ELF-1 (cell line): ENCODE data around the gene RGMA.
"Not testable (repeated sequence)": the region's sequence is repeated elsewhere in the genome, so short reads cannot be mapped to it uniquely, and the experiment has no call there.

Experiments
- DNase-seq: peaks from one replicate; pipeline ENCODE4 v3.0.0-alpha.2; 2016; ENCODE audit warnings: low read depth, low spot score

RGMA gene

DNA sequence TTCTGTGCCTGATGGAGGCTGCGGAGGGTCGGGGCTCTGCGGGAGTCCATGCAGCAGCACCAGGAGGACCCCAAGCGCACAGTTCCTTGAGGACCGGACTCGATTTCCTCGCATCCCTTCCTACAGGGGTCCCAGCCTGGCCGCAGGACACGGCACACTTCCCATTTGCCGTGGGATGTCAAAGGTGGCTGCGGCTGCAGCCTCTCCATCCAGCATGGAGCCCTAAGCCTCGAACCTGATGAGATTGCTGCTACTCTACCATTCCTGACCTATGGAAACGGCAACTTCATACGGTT lies 40.6 kb downstream of the RGMA start:
- no peak for DNase-seq

DNA sequence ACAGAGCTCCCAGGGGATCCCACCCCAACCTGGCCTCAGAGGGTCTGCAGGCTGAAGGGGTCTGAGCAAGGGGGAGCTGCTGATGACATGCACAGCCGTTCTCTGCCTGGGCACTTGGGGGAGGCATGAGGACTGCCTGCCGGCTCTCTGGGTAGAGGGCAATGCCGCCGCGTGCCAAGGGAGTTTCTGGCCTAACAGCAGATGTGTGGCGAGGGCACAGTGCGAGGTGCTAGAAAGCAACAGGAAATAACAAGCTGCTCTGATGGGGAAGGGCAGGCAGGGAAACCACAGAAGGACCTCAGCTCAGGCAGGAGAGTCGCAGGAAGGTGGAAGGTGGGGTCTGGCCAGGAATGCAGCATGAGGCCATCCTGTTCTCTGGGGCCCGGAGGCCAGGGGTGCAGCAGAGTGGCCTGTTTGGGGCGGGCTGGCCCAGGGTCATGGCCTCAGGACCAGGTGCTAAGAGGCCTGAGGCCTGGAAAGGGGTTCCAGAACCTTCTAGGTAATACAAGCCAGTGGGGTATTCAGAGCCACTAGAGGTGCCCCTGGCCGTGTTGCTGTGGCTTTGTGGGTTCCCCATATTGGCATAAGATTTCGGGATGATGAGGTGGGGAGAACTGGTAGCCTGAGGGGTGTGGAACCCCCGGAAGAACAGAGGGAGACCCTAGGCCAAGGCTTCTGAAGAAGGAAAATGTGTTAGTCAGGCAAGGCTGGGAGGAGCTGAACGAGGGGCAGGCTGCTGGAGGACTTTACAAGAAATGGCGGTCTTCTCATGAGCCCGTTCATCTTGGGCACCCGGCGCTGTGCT lies 41.2 kb downstream of the RGMA start:
- DNase-seq: no peak

DNA sequence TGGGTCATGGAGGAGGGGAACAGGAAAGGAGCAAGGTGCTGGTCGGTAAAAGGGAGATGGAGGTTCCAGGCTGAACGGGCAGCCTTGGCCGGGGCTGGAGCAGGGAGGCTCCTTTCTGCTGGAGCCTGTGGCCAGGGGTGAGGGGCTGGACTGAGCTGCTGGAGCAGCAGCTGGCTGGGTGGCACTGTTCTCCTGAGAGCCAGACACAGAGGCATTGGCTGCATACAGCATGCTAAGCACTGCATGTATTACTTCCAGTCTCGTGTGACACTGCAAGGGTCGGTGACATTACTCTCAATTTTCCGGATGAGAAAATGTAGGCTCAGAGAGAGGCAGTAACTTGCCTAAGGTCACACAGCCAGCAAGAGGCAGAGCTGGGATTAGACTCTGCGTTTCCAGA lies 42.3 kb downstream of the RGMA start:
- DNase-seq: no peak

DNA sequence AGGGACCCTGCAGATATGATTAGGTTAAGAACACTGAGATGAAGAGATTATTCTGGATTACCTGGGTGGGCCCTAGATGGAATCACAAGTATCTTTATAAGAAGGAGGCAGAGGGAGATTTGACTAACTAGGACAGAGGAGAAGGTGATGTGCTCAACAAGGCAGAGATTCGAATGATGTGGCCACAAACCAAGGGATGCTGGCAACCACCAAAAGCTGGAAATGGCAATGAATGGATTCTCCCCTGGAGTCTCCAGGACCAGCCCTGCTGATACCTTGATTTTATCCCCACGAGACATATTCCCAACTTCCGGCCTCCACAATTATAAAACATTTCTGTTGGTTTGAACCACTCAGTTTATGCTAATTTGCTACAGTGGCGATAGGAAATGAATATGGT lies 42.9 kb downstream of the RGMA start:
- no peak for DNase-seq

DNA sequence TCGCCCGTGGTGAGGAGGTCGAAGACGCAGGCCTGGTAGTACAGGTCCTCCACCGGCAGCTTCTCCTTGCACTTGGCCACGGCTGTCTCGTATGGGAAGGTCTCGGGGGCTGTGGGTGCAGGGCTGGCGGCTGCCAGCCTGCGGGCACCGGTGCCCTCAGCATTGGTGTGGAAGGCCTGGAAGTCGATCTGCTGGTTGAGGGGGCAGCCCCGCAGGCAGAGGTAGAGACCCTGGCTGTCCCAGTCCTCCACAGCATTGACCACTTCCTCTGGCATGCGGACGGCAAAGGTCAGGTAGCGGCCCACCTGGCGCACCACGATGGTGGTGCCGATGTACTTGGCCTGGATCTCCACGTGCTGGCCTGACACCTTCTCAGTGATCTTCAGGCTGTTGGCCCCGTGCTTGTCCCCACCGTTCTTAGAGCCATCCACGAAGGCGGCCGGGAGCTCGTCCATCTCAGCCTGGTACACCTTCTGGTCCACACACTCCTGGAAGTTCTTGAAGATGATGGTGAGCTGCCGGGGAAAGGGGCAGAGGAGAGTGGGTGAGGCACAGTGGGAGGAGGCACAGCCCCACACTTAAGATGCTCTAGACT lies 43.7 kb downstream of the RGMA start:
- DNase-seq: no peak

DNA sequence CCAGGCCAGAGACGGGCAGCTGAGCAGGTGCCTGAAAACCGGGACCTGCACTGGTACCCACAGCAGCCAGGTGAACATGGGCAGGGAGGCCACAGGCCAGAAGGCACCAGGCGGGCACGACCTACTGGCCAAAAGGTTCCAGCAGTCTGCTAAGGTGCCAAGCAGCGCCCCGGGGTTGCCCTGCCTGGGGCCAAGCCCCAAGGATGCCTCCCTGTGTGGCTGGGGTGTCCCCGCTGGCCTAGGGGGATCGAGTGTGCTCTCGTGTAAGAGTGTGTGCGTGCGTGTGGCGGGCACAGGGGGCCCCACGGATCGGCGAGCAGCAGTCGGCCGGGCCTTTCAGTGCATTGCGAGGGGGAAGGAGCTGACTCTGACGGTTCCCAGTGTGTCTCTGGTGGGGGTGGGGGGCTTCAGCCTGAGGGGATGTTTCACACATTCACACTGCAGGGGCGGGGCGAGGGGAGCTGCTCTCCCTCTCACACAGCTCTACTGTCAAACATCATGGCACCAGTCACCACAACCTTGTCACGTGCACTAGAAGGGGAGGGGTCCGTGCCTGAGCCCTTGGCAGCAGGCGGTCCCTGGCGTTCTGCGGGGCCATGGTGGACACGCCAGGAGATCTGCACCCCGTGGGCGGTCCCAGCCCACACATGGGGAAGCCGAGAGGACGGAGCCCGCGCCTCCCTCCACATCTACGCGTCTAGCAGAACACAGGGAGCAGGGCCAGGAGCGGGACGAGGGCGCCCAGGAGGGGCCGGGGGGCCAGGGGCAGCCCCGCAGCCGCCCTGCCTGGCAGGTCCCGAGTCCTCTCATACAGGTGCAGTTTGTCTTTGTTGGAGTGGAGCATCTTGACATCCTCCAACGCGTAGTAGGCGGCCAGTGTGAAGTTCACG lies 44.5 kb downstream of the RGMA start:
- no peak for DNase-seq

DNA sequence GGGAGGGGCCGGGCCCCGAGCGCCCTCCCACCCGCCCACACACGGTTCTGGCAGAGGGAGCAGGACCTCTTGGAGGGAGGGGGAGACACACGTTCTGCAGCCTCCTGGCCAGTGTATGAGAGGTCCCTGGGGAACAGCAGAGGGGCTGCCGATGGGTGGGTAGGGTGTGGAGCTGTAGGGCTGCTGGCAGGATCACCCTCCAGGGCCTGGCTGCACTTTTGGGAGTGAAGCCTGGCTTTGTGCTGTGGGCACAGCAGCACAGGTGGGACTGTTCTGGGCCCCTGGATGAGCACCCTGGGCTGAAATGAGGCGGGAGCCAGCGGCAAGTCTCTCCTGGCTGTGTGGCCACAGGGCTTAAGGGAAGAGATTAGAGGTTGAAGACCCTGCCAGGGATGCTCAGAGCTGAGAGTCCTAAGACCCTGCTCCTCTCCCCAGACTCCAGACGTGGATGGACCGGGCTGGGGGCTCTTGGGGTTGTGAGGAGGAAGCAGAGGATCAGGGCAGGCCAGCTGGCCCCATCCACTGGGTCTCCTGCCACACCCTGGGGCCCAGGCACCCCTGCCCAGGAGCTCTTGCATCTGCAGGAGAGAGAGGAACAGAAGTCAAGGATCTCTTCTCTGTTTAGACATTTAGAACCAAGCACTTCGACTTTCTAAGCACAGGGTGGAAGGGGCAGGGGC lies 45.2 kb downstream of the RGMA start:
- DNase-seq: no peak

DNA sequence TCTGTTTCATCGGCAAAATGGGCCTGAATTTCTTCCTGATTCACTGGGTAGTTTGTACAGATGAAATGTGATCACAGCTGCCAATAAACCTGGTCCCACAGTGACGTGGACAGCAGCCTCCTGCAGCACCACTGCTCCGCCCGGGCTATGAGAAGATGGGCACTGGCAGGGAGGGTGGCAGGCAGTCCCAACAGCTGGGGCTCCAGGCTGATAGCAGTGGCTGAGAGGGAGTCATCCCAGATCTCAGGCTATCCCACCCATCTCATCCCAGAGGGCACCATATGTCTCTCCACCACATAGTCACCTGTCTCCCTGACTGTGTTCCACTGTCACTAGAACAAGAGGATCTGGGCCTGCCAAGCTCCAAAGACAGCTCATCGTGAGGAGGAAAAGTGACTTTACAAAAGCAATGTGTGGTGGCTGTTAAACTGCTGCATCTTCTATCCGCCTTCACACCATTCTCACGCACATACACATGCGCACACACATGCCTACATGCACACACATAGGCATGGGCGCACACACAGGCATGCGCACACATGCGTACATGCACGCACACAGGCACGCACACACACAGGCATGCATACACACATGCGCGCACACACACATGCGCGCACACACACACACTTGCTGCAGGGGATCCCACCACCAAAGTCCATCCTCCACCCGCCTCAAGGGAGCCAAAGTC lies 46.2 kb downstream of the RGMA start:
- no peak for DNase-seq

DNA sequence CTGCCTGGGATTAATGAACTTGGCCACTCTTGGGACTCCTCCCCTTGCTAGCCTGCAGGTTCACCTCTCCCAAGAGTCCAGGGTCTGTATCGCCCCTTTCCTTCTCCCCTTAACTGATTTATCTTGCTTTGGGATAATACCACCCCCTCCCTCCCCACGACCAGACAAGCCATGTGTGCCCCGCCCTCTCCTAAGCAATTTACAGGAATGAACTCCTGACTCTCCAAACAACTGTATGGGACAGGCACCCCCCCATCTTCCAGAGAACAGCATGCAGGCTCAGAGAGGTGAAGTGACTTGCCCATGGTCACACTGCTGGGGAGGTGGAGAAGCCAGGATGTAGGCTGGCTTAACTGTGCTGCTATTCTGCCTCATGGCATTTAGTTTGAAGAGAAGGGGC lies 46.8 kb downstream of the RGMA start:
- no peak for DNase-seq

DNA sequence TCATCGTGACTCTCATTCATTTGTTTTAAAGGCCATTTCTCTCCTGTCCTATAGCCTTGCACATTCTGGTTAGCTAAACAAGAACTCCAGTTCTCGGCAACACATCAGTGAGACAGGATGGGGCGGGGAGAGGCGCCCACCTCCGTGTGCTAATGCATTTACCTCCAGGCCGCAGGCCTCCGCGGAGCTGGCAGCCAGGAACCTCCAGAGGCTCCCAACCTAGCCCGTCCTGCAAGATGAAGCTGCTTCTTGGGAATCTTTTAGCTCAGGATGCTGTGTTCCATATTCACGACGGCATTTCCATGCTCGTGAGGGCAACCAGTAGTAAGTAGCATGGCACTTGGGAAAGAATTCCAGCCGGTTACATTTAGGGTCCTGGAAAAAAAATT lies 47.9 kb downstream of the RGMA start:
- peak; percentile 43 for DNase-seq

DNA sequence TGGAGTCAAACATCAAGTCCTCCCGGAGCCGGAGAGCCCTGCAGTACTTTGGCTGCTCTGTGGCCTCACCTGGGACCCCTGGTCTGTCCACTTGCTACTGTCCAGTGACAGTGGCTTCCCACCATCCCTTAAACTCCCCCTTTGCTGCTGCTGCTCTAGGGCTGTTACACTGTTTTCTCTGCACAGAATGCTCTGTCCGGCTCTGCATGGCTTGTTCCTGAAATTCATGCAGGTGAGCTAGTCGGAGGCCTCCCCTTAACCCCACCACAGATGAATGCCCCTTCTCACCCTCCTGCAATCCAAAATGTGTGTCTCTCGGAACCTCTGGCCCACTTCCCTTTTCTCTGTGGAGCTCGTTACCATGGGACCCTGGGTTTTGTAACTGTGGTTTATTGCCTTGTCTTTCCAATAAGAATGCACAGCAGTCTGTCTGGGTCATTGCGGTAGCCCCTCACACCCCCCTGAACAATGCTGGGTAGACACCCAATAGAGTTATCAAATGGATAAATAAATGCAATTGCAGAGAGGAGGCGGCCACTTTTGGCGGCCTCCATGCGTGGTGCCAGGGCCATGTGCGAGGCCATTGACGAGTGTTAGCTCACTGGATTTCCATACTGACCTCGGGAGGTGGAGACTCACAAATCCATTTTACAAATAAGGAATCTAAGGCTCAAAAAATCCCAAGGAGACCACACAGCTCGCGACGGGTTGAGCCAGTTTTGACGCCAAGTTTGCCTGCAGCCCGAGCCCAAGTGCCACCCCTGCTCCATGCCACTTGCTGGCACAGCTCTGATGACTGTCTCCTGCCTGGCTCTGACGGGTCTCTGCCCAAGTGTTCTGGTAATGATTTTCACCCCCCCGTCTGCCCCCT lies 48.5 kb downstream of the RGMA start:
- DNase-seq: no peak

DNA sequence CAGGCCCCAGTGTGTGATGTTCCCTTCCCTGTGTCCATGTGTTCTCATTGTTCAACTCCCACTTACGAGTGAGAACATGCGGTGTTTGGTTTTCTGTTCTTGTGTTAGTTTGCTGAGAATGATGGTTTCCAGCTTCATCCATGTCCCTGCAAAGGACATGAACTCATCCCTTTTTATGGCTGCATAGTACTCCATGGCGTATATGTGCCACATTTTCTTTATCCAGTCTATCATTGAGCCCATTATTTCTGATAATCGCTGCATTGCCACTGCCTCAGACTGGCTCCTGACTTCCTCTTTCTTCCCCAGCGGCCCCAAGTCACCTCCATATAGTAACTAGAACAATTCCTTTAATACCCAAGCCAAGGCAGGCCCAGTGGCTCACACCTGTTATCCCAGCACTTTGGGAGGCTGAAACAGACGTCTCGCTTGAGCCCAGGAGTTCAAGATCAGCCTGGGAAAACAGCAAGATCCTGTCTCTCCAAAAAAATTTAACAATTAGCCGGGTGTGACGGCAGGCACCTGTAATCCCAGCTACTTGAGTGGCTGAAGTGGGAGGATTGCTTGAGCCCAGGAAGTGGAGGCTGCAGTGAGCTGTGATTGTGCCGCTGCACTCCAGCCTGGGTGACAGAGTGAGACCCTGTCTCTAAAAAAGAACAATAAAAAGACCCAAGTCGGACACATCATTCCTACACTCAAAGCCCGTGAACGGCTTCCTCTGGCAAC lies 49.3 kb downstream of the RGMA start:
- DNase-seq: not testable (repeated sequence)

DNA sequence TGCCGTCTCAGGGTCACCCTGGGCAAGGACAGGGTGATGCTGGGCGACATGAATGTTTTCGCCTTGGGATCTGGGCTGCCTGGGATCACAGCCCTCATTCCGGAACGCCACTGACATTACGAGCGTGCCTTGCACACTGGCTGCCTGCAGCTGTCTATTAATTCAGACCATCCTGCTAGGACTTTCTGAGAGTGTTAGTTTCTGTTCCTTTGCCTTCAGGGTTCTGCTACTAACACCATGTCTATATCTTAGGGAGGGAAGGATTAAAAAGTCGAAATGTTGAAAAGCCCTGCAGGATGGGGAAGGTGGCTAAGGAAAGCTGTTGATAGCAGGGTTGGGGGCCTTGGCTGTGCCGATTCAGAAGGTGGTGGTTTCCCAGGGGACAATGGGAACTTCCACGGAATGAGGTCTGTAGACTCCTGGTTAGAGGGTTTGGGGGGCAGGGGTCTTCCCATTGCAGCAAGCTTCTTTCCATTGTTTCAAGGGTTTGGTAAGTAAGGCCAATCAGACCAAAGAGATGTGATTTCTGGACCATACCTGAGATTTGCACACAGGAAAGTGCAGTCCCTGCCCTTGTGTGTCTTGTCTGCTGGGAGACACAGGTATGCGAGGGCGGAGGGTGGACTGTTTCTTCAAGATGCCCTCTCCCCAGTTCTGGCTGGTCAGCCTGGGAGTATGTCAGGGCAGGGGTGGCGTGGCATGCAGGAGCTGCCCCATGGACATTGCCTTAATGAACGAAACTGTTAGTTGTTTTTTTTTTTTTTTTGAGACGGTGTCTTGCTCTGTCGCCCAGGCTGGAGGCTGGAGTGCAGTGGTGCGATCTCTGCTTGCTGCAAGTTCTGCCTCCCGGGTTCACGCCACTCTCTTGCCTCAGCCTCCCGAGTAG lies 50.9 kb downstream of the RGMA start:
- no peak for DNase-seq

DNA sequence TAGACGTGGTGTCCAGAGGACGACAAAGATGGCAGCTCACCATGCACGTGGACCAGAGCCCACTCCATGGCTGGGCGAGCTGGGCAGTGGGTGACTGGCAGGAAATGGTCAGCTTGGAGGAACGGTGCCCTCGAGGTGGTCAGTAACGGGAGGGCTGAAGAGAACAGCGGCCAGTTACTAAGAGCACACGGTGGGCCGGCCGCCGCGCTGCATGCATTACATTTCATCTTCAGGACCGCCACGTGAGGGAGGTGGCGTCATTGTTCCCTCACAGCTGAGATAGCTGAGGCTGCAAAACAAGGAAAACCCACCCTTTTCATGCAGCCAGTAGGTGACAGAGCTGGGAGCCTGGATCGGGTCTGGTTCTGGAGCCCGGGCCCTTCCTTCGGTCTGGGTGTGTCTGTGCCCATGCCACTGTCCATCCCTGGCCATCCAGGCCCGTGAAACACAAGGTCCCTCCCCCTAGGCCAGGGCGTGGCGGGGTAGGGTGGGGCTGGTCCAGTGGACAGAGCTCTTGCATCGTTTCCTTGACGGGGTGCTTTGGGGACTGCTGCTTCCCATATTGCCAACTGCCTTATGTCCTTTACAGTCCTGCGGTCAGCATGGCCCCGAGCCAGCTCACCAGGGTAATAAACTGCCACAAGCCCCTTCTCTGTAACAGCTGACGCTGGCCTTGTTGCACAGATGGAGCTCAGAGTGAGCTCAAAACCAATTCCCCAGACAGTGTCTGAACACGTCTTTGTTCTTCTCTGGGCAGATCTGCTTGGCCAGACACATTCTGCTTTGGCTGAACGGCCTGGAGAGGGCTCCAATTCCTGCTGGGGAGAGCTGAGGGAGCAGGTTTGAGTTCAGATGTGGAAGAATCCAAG lies 51.8 kb downstream of the RGMA start:
- DNase-seq: peak; percentile 41

DNA sequence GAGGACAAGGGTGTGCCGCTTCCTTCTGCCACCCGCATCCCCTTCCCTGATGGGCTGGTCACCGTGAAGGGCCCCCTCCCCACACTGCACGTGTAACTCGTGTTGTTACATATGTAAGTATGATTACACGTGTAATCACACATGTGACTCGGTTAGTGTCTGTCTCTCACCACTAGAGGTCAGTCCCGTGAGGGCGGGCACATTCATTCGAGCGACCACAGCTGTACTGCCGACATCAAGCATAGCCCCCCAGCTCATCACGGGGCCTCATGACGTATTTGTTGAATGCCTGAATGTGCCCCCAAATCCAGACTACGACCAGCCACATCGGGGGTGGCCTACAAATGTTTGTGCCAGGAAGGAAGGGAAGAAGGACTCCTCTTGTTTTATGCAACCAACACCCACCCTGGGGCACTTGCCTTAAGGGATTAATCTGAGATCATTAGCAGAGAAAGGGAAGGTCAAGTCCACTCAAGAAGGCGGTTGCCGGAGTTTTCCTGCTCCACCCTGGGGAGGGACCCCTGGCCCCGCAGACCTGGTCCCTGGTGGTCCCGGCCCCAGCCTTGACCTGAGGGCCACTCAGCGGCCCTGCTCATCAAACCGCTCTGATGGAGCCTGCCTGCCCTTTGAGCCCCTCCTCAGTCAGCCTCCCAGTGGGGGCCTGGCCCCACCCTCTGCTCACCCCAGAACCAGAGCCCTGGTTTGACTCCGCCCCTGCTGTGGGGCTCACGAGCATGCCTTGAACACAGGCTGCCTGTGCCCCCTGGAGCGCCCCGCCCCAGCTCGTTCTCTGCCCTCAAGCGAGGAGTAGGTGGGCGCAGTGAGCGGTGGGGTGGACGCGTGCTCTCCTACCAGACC lies 52.8 kb downstream of the RGMA start:
- DNase-seq: peak; percentile 57

DNA sequence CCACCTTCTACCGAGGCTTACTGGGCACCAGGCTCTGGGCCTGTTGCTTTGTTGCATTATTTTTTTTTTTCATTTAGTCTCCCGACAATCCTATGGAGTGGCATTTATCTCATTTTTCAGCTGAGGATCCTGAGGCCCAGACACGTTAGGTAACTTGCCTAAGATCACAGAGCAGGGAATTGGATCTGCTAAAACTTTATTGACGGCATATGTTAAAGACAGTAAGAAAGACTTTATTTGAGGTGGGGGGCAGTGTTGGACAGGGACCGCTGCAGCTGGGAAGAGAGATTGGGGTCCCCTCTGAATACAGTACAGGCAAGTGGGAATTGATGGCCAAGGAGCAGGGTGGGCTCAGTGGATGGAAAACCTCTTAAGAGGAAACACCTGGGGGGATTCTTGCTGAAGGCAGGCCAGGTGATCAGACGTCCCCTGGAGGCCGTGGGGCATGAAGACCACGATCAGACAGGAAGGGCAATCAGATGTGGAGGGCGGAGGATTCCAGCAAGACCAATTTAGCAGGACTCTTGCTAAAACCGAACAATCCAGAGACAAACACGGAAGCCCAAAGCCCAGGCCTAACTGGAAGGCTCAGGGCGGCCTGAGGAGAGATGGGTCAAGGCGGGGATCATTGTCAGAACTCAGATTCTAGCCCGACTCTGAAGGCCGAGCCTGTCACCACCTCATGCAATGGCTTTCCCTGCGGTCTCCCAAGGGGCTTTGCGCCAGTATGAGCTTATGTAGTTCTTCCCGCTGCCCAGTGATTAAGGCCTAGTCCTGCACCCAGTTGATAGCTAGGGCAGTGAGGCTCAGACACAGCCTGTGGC lies 53.7 kb downstream of the RGMA start:
- DNase-seq: no peak
